ENCODE data around the gene MRPL54. TPM values are rescaled to one million over a fixed set of nuclear protein-coding genes. Genes with fewer than 3 reads are reported as not detected.
A peak's percentile ranks its signal among the peaks of the same experiment; 100 is the strongest.

MRPL54 gene
- polyA plus RNA-seq (2011; rRNA removed): 31.2 and 36.9 TPM in 2 replicates
- 8.2 and 9.8 TPM in 2 replicates for polyA minus RNA-seq (2011; rRNA and poly(A)+ RNA removed)

DNA sequence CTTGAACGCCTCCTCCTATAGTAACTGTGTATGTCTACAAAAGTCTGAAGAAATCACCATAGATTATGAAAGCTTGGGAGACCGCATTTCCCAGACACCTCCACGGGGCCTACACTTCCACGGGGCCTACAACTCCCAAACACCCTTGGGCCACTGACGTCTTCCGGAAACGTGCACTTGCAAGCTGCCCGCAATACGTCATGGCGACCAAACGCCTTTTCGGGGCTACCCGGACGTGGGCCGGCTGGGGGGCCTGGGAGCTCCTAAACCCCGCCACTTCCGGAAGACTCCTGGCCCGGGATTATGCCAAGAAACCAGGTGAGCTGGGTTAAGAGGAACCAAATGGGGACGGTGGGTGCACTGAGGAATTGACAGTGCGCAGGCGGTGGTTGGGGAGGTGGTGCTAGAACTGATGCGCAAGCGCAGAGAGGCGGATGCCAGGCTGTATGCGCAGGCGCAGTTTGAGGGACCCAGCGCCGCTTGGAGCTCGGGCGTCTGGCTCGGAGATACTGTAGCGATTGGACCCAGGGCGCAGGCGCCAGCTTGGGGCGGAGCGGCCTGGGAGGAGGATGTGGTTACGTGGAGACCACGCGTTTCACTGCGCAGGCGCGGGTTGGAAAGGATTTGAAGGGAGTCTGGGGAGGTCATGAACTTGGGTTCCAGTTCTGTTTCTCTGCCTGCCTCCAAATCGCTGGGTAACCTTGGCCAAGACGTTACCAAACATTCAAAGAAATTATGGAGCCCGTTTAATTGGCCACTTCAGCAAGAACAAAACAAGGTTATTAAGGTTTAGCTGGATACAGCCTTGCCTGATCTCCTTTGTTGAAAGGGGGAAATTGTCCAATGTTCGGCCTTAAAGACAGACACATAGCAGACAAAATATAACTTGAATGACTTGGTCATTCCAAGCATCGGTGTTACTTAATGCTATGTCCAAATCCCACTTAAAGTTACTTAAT, at the start of gene MRPL54:
MRPL54 (plus strand) TSS at position 182 of the 959 bp plus-strand sequence; CDS start at position 201, 19 bp downstream.
- TF ChIP-seq, protein P1, sequence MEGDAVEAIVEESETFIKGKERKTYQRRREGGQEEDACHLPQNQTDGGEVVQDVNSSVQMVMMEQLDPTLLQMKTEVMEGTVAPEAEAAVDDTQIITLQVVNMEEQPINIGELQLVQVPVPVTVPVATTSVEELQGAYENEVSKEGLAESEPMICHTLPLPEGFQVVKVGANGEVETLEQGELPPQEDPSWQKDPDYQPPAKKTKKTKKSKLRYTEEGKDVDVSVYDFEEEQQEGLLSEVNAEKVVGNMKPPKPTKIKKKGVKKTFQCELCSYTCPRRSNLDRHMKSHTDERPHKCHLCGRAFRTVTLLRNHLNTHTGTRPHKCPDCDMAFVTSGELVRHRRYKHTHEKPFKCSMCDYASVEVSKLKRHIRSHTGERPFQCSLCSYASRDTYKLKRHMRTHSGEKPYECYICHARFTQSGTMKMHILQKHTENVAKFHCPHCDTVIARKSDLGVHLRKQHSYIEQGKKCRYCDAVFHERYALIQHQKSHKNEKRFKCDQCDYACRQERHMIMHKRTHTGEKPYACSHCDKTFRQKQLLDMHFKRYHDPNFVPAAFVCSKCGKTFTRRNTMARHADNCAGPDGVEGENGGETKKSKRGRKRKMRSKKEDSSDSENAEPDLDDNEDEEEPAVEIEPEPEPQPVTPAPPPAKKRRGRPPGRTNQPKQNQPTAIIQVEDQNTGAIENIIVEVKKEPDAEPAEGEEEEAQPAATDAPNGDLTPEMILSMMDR (IDR thresholded peaks at IDR 0.05; ENCODE audit: low read depth, low read length): no peak
- no peaks in the 10 kb centered on the region; the same call in 1 of the 2 replicates for H3K9me3 ChIP-seq (ENCODE audit: control insufficient read depth, insufficient read depth, low read length)
- peak within 1 kb of the TSS; percentile 99 for H3K4me3 ChIP-seq (ENCODE audit: low read depth, low read length)
- DNase-seq (ENCODE audit: low read depth, low spot score): peak; percentile 98
- POLR2A ChIA-PET: interaction anchor here (0.5 to 1.6 kb wide), 10 partner anchors 22 to 1861 kb away, joined by 3 to 13 read pairs (median 4); partner anchors contain the start of genes DAPK3 and EEF2
- CTCF ChIA-PET: interaction anchor here (0.6 to 1.6 kb wide), 5 partner anchors 22 to 278 kb away, joined by 3 to 7 read pairs (median 5); no protein-coding TSS in a partner anchor
- no peaks in the 10 kb centered on the region for H3K27me3 ChIP-seq (ENCODE audit: control insufficient read depth, insufficient read depth, low read length)
- H3K27ac ChIP-seq (ENCODE audit: low read depth, low read length): peak within 1 kb of the TSS; percentile 98

DNA sequence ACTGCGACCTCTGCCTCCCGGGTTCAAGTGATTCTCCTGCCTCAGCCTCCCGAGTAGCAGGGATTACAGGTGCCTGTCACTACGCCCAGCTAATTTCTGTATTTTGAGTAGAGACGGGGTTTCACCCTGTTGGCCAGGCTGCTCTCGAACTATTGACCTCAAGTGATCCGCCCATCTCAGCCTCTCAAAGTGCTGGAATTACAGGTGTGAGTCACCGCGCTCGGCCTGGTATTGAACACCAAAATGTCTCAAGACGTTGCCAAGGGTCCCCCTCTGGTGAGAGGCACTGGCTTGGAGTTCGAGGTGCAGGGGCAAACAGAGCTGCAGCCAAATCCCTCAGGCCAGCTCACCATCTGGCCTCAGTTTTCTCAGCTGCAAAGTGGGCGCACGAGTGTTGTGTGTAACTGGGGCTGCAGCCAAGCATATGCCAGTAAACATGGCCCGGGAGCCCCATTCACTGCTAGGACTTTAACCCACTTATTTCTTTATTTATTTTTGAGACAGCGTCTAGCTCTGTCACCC, 46.3 kb upstream of the MRPL54 start:
- TF ChIP-seq, protein P1 (IDR thresholded peaks at IDR 0.05; ENCODE audit: low read depth, low read length): no peak
- Histone ChIP-seq H3K9me3 (ENCODE audit: control insufficient read depth, insufficient read depth, low read length) (peaks cover 2% of the 10 kb centered on the region; the same call in 1 of the 2 replicates), H3K27me3 (ENCODE audit: control insufficient read depth, insufficient read depth, low read length) (peaks cover 15% of the 10 kb centered on the region), H3K27ac (ENCODE audit: low read depth, low read length) (no peak overlapping the region), H3K4me3 (ENCODE audit: low read depth, low read length) (no peak overlapping the region)
- no peak for DNase-seq (ENCODE audit: low read depth, low spot score)
- ChIA-PET POLR2A (no interaction called here), CTCF (interaction anchor here (0.6 to 0.9 kb wide), 2 partner anchors 24 to 451 kb away, joined by 3 read pairs; no protein-coding TSS in a partner anchor)

DNA sequence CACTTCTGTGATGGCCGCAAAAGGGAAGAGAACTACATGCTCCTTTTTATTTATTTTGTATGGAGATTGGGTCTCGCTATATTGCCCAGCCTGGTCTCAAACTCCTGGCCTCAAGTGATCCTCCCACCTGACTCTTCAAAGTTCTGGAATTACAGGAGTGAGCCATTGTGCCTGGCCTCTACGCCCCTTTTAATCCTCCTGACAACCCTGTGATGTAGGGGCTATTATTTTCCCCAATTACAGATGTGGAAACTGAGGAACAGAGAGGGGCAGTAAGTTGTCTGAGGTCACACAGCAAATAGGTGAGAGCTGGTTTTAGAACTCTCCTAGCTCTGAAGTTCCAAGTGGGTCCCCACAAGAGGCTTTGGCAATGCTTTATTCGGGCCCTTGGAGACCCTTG, 42.6 kb upstream of the MRPL54 start:
- DNase-seq (ENCODE audit: low read depth, low spot score): no peak
- H3K27ac ChIP-seq (ENCODE audit: low read depth, low read length): no peak overlapping the region
- ChIA-PET POLR2A (no interaction called here), CTCF (interaction anchor here (1.9 kb wide), 1 partner anchor 48 kb away, joined by 6 read pairs; no protein-coding TSS in a partner anchor)
- no peak overlapping the region for H3K4me3 ChIP-seq (ENCODE audit: low read depth, low read length)
- TF ChIP-seq, protein P1 (IDR thresholded peaks at IDR 0.05; ENCODE audit: low read depth, low read length): no peak
- peaks cover 7% of the 10 kb centered on the region; the same call in 1 of the 2 replicates for H3K9me3 ChIP-seq (ENCODE audit: control insufficient read depth, insufficient read depth, low read length)
- peaks cover 27% of the 10 kb centered on the region for H3K27me3 ChIP-seq (ENCODE audit: control insufficient read depth, insufficient read depth, low read length)

DNA sequence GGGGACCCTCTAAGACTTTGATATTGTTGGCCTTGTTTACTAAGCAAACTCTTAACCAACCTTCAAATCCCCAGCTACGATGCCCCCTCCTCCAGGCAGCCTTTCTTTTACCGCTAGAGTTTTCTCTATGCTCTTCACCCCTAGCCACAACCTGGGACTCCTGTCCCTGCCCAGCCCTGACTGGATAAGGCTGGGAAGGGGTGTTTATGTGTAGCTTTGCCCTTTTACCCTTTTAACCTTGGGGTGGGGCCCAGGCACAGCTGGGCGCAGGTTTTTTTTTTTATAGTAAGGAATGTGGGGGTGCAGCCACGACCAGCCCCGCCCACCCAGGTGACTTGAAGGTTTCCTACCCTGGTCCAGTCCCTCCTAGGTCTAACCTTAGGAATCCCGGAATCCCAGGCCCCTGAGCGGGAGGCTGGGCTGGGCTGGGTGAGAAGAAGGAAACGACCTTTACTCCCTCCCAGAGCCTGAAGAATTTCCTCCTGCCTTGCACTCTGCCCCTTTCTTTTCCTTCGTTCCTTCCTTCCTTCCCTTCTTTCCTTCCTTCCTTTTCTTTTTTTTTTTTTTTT, 42.0 kb upstream of the MRPL54 start:
- H3K9me3 ChIP-seq (ENCODE audit: control insufficient read depth, insufficient read depth, low read length): peaks cover 7% of the 10 kb centered on the region; the same call in 1 of the 2 replicates
- ChIA-PET CTCF (interaction anchor here (0.7 kb wide), 1 partner anchor 208 kb away, joined by 7 read pairs; no protein-coding TSS in a partner anchor), POLR2A (no interaction called here)

More for the DNA sequence above, 42.0 kb upstream of the MRPL54 start:
- Histone ChIP-seq H3K27ac (ENCODE audit: low read depth, low read length) (no peak overlapping the region), H3K4me3 (ENCODE audit: low read depth, low read length) (no peak overlapping the region), H3K27me3 (ENCODE audit: control insufficient read depth, insufficient read depth, low read length) (peaks cover 27% of the 10 kb centered on the region)
- DNase-seq (ENCODE audit: low read depth, low spot score): no peak
- TF ChIP-seq, protein P1 (IDR thresholded peaks at IDR 0.05; ENCODE audit: low read depth, low read length): no peak

Data from AG04450 (cell line).